ENCODE data around the gene EIF5A.

EIF5A gene
- long read RNA-seq, donor 1, transcript EIF5A-202 (6 exons, 1,511 nt) = major isoform, 125 of 164 reads
- long read RNA-seq, donor 1, transcript EIF5A-210 (2 exons, 609 nt) = minor isoform, 5 of 164 reads
- long read RNA-seq, donor 1, transcript EIF5A-205 (6 exons, 1,271 nt) = minor isoform, 12 of 164 reads
- long read RNA-seq, donor 1, partial matches to known transcripts = 18 of 164 reads
- long read RNA-seq, donor 1, other reads (novel, unspliced or antisense) = 0 of 164 reads
- long read RNA-seq, donor 2, transcript EIF5A-205 (6 exons, 1,271 nt) = minor isoform, 9 of 154 reads
- long read RNA-seq, donor 2, transcript EIF5A-202 (6 exons, 1,511 nt) = major isoform, 125 of 154 reads
- long read RNA-seq, donor 2, partial matches to known transcripts = 15 of 154 reads
- long read RNA-seq, donor 2, other reads (novel, unspliced or antisense) = 0 of 154 reads
- long read RNA-seq, donor 3, transcript EIF5A-202 (6 exons, 1,511 nt) = major isoform, 59 of 230 reads
- long read RNA-seq, donor 3, partial matches to known transcripts = 145 of 230 reads
- long read RNA-seq, donor 3, other reads (novel, unspliced or antisense) = 20 of 230 reads
- long read RNA-seq, donor 4, transcript EIF5A-202 (6 exons, 1,511 nt) = major isoform, 99 of 192 reads
- long read RNA-seq, donor 4, transcript EIF5A-201 (6 exons, 1,256 nt) = minor isoform, 5 of 192 reads
- long read RNA-seq, donor 4, partial matches to known transcripts = 59 of 192 reads
- long read RNA-seq, donor 4, other reads (novel, unspliced or antisense) = 25 of 192 reads
- long read RNA-seq, donor 5, transcript EIF5A-210 (2 exons, 609 nt) = minor isoform, 5 of 236 reads
- long read RNA-seq, donor 5, transcript EIF5A-202 (6 exons, 1,511 nt) = major isoform, 203 of 236 reads
- long read RNA-seq, donor 5, transcript EIF5A-205 (6 exons, 1,271 nt) = minor isoform, 6 of 236 reads
- long read RNA-seq, donor 5, partial matches to known transcripts = 18 of 236 reads
- long read RNA-seq, donor 5, other reads (novel, unspliced or antisense) = 0 of 236 reads
- long read RNA-seq, donor 6, transcript EIF5A-202 (6 exons, 1,511 nt) = major isoform, 167 of 185 reads
- long read RNA-seq, donor 6, partial matches to known transcripts = 7 of 185 reads
- long read RNA-seq, donor 6, other reads (novel, unspliced or antisense) = 0 of 185 reads
- long read RNA-seq, donor 7 = 0 reads
- long read RNA-seq, donor 8, transcript EIF5A-201 (6 exons, 1,256 nt) = minor isoform, 6 of 346 reads
- long read RNA-seq, donor 8, transcript EIF5A-205 (6 exons, 1,271 nt) = minor isoform, 5 of 346 reads
- long read RNA-seq, donor 8, transcript EIF5A-202 (6 exons, 1,511 nt) = major isoform, 149 of 346 reads
- long read RNA-seq, donor 8, partial matches to known transcripts = 183 of 346 reads
- long read RNA-seq, donor 8, other reads (novel, unspliced or antisense) = 0 of 346 reads

DNA sequence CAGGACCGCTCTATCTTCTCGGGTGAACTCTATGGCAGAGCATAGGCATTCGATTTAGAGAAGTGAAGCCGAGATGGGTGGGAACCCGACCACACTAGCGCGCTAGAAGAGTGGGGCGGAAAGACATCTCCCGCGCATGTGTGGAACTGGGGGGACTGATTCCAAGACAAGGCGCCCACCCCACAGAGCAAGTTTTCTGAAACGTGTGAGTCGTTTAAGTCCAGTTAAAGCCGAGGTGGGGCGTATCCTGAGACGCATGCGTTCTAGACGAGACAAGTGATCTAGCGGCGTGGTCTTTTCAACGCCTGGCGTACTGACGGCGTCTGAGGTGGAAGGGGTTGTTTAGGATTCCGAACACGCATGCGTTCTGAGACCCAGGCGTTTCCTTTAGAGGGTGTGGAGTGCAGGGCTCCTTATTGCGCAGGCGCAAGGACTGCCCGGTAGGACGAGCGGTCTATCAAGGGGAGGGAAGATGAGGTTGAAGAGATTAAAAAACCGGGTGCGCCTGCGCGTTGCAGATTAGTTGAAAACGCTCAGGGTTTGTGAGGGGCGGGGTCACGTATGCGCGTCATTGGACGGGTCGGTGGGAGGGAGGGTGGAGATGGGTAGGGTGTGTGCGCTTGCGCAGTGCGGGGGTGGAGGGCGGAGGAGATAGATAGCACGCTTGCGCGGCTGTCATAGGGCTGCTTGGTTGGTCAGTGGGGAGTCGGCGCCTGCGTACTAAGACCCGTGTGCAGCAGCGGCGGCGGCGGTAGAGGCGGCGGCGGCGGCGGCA is at the start of gene EIF5A:
TSS of gene EIF5A (plus strand) at position 718 of the 775 bp plus-strand sequence. CDS start 2,008 bp downstream, outside the sequence.
- DNase-seq = peak; percentile 95

DNA sequence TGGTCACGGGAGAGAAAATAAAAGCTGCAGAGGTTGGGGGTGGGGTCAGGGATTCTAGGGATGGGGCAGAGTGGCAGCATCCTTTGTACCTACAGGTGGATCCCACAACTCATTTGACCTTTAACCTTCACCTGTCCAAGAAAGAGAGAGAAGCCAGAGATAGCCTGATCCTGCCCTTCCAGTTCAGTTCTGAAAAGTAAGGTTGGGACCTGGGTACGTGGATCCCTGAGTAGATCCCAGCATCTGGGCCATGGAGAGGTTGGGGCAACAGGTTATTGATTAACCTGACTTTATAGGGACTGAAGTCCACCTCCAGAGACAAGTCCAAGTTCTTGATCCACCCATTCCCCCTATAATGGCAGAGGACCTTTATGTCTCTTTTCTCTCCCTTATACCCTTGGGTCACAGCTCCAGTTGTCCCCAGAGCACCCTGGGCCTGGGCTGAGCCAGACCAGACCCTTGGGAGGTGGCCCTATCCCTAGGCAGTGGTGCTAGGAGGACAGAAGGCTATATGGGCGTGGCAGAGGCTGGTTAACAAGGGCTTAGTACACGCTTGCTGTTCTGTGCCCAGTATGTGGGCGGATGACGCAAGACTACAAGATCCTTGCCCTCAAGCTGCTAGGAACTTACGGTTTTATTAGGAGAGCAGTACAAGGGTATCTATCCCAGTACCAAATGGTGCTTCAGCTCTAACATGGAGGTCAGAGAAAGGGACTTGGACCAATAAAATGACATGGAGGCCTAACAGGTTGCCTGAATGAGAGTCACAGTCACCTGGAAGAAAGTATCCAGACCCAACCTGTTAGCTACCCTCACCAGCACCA is 48.5 kb upstream of the EIF5A start:
- no peak for DNase-seq

DNA sequence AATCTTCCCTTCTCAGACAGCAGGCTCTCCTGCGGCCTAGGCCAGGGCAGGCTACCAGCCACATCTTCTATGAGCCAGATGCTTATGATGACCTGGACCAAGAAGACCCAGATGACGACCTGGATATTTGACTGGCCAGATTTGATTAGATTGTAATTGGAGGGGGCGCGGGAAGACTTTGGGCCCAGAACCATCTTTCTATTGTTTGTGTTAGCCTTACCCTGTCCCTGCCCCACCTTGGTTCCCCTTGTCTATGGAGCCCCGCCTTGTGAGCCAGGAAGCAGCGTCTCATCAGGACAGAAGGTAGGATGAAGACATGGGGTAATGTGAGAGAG is 47.9 kb upstream of the EIF5A start:
- DNase-seq = no peak

DNA sequence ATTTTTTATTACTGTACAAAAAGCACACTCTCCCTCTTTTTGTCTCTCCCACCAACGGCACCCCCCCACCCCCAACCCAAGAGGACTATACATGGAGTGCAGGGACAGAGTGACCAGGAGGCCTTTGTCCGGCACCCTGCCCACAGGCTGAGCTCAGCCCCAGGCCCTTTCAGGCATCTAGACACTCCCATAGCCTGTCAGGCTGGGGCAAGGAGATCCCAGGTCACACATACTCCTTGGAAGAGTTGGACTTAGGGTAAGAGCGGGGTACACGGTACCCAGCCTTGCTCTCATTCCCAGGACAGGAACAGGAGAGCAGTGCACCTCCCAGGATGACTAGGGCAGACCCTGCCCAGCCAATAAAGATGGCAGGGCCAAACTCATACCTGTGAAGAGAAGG is 47.3 kb upstream of the EIF5A start:
- DNase-seq = no peak

DNA sequence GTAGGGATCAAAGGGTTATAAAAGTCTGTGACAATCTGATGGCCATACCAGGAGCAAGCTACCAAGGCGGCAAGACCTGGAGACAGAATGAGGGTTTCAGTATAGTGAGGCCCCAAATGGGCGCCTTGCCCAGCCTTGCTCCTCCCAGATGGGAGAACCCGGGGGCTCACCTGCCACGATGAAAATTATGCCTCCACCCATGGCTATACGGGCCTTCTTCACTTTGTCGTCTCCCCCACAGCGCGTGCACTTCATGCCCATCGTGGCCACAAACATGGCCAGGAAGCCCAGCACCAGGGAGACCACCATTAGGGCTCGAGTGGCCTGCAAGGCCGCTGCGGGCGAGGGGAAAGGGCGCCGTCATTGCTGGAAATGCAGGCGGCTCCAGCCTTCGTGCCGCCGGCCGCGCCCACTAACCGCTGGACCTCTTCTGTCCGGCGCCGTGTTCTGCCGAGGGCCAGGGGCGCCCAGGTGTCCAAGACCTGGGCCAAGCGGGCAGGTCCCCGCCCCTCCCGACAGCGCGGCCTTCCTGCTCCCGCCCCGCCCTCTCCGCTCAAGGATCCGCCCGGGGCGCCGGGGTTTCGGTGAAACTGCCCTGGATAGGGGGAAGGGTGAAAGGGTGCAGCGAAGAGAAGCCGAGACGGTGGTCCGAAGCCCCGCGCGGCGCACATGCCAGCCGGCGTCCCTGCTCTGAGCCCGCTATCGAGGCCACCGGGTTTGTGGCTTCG is 46.6 kb upstream of the EIF5A start:
- DNase-seq = no peak

DNA sequence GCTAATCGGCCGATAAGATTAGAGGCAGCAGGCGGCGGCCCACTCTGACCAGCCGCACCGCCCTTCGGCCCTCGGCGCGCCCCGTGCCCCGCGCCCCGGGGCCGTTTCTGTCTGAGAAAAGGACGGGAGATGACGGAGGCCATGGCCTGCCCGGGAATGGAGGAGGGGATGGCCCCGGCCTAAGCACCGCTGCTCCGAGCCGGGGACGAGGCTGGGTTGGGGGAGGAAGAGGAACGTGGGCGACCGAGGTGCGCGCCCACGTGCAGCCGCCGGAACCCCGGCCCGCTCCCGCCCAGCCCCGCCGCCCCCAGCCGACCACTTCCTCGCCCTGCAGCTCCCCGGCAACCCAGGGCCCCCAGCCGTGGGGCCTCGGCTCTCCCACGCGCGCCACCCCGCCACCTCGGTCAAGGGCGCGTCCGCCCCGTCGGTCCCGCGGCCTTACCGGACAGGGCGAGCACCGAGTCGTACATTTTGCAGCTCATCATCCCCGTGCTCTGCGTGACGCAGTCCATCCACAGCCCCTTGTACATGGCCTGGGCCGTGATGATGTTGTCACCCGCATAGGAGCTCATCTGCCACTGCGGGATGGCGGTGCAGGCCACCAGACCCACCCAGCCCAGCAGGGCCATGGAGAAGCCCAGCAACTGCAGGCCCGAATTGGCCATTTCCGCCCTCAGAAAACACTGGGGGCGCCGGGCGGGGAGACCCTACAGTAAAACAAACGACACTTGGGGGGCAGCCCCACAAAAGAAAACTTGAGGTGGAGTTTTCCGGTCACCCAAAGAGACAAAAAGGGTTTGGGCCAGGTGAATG is 45.8 kb upstream of the EIF5A start:
- DNase-seq = peak; percentile 76

DNA sequence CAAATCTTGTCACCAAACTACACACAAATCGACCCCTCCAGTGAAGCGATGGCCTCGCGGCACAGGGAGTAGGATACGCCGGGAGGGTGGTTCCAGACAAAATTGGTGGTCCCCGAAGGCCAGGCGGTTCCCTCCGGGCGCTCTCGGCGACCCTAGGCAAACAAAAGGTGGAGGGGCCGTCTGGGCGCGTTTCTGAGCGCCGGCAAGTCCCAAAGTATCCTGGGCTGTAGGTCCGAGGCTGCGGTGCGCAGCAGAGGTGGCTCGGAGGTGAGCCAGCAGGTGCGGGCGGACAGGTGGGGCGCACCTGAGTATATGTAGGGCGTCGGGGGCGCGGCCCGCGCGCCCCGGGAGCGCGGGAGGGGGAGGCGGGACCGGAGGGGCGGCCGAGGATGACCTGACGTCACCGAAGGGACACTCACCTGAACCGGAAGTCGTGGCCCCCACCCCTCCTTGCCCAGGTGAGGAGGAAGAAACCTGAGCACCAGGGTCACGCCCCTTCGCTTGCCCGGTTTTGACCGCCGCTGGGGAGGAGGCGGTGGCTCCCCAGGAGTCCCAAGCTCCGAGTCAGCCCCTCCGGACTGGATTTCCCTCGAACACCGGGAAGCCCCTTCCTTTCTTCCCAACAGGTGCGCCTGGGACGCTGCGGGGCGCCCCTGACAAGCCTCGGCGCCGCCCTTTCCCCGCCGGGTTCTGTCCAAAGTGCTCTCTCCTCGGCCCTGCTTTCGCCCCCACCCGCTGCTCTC is 45.1 kb upstream of the EIF5A start, which contains the start of gene CLDN7:
TSS of gene CLDN7 (minus strand) at position 287 of the 743 bp plus-strand sequence. CDS start 435 bp downstream, outside the sequence.
- DNase-seq = peak; percentile 72

DNA sequence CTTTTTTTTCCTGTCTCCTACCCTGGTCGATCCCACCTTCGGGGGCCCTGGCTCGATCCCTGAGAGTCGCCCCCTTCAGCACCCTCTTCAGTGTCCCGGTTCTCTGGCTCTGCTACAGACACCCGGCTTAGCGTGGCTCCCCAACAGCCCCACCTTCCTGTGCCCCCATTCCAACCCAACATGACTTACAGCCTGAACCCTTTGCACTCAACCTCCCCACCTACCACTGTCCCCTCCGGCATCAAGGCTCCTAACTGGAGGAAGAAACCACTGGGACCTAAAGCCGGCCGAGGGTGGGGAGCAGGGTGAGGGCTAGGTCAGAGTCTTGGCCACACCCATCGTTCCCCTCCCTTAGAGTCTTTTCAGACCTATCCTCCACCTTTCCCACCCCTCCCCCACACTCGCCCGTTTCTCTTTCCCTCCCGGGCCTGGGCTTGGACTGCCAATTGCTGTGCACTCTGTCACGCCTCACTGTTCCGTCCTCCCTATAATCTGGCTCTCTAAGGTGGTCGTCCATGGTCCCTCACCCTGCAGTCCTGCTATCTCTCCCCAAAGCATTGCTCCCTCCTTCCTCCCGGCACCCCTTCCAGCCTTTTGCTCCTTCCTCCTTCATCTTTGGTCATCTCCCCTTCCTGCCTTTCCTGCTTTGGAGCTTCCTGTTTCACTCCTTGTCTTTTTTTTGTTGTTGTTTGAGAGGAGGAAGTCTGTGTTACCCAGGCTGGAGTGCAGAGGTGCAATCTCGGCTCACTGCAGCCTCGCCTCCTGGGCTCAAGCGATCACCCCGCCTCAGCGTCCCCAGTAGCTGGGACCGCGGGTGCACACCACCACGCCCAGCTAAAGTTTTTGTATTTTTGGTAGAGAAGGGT is 44.3 kb upstream of the EIF5A start:
- DNase-seq = peak; percentile 68

DNA sequence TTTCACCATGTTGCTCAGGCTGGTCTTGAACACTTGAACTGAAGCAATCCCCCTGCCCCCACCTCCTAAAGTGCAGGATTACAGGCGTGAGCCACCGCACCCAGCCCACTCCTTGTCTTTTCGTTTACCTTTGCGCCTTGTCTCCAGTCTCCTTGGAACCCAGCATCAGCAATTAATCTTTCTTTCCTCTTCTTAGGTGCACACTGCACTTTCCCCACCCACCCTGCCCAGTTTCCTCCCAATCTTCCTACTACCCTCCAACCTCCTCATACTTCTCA is 43.7 kb upstream of the EIF5A start:
- no peak for DNase-seq

DNA sequence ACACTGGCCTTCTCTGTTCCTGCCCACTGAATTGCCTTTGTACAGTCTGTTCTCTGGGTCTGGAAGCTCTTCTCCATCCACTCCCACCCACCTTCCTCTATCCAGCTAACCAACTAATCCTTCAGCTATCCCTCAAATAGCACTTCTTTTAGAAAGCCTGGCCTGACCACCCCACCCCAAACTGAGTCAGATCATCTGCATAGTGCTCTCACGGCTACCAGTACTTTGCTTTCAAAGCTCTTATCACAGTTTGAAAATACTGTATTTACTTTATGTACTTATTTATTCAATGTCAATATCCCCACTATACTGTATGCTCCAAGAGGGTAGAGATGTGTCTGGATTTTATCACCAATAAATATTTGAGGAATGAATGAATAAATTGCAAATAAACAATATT is 40.6 kb upstream of the EIF5A start:
- no peak for DNase-seq

DNA sequence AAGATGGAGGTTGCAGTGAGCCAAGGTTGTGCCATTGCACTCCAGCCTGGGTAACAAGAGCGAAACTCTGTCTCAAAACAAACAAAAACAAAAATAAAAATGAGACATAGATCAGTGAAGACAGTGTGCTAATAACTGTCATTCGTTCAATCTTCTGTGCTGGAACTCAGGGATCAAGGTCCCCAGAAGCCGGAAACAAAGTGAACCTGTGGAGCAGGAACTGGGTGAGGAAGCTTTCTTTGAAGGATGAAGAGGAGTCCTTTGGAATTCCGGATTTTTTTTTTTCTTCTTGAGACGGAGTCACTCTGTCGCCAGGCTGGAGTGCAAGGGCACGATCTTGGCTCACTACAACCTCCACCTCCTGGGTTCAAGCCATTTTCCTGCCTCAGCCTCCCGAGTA is 28.0 kb upstream of the EIF5A start:
- no peak for DNase-seq

DNA sequence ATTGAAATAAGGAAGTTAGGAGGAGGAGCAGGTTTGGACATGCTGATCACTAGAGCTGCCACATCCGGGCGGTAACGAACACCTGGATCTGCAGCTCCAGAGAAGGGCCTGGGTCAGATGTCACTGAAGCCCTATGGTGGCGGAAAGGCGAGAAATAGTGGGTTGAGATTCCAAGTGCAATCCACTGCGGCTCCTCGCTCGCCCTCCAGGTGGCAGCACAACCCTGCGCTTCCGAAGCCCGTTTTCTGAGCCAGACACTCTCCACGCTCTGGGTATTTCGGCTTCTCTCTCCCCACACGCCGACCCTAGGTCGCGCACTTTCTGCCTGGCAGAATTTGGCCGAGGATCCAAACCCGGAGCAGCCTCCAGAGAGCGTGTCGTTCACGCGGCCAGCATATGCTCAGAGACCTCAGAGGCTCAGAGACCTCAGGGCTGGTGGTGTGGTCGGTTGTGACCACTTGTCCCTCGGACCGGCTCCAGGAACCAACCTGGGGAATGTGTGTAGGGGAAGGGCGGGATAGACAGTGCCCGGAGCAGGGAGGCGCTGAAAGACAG is 26.8 kb upstream of the EIF5A start:
- DNase-seq = peak; percentile 94

DNA sequence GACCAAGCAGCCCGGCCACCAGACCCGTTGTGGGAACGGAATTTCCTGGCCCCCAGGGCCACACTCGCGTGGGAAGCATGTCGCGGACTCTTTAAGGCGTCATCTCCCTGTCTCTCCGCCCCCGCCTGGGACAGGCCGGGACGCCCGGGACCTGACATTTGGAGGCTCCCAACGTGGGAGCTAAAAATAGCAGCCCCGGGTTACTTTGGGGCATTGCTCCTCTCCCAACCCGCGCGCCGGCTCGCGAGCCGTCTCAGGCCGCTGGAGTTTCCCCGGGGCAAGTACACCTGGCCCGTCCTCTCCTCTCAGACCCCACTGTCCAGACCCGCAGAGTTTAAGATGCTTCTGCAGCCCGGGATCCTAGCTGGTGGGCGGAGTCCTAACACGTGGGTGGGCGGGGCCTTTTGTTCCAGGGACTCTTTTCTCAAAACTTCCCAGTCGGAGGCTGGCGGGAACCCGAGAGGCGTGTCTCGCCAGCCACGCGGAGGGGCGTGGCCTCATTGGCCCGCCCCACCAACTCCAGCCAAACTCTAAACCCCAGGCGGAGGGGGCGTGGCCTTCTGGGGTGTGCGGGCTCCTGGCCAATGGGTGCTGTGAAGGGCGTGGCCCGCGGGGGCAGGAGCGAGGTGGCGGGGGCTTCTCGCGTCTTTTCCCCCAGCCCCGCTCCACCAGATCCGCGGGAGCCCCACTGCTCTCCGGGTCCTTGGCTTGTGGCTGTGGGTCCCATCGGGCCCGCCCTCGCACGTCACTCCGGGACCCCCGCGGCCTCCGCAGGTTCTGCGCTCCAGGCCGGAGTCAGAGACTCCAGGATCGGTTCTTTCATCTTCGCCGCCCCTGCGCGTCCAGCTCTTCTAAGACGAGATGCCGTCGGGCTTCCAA is 26.1 kb upstream of the EIF5A start, which contains the start of gene SLC2A4:
TSS of gene SLC2A4 (plus strand) at position 645 of the 879 bp plus-strand sequence. CDS start at position 862, 217 bp downstream.
- peak; percentile 97 for DNase-seq

DNA sequence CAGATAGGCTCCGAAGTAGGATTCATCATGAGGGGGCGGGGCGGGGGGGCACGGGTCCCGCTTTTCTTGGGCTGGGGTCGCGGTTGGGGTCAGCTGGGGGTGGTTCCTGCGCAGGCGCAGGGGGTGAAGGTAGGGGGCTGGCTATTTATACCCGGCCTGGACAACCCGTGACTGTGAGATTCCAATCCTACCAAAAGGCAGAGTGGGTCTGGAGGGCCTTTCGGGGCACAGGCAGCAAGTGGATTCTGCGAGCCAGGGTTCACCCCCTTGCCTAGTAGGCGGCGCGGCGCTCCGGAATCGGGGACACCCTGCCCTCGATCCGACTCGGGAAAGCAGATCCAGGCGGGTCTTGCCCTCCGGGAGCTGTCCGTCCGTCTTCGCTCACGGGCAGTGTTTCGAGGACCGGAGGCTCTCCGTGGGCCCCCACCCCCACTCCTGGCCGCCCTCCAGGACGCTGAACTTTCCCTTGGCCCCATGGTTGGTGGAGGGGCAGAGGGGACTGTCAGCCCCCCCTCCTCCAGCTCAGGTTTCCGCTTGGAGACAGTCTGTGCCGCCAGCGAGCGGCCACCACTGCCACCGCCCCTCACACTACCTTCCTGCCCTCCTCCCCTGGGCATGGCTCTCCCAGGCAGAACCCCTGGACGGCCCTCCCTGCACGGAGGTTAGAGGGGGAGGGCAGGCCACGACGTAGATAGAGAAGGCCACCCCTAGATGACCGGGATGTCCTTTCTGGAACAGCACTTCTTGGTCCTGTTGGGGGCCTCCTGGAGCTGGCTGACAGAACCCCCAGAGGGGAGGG is 25.3 kb upstream of the EIF5A start:
- DNase-seq = peak; percentile 71

Measured in right kidney (tissue), 9 donors.